ENCODE measurements around the gene KIRREL3.

DNA sequence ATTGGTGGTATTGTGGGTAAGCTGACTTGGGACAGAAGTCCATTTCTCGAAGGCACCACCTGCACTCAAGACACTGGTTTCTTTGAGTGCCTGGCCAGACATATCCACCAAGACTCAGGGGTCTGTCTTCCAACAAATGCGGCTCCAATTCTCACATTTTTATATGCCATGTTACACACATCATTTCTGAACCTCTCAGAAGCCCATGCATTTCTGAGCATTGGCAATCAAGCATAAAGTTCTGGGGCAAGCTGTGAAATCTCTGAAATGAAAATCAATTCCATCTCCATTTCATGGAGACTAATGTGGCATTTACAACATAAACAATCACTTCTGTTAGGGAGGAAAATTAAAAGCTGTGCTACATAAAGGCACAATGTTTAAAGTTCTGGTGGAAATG is 243.7 kb downstream of the KIRREL3 start:
- TF ChIP-seq, protein P1, sequence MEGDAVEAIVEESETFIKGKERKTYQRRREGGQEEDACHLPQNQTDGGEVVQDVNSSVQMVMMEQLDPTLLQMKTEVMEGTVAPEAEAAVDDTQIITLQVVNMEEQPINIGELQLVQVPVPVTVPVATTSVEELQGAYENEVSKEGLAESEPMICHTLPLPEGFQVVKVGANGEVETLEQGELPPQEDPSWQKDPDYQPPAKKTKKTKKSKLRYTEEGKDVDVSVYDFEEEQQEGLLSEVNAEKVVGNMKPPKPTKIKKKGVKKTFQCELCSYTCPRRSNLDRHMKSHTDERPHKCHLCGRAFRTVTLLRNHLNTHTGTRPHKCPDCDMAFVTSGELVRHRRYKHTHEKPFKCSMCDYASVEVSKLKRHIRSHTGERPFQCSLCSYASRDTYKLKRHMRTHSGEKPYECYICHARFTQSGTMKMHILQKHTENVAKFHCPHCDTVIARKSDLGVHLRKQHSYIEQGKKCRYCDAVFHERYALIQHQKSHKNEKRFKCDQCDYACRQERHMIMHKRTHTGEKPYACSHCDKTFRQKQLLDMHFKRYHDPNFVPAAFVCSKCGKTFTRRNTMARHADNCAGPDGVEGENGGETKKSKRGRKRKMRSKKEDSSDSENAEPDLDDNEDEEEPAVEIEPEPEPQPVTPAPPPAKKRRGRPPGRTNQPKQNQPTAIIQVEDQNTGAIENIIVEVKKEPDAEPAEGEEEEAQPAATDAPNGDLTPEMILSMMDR (conservative IDR thresholded peaks at IDR 0.05; ENCODE audit: low read depth, low read length): no peak
- TF ChIP-seq POLR2A (IDR thresholded peaks at IDR 0.05; ENCODE audit: low read depth, low read length) (no peak), RAD21 (IDR thresholded peaks at IDR 0.05; ENCODE audit: low read length) (no peak), BHLHE40 (IDR thresholded peaks at IDR 0.05; ENCODE audit: low read depth, low read length) (no peak), MAFK (IDR thresholded peaks at IDR 0.05; ENCODE audit: low read depth, low read length) (no peak), FOS (IDR thresholded peaks at IDR 0.05; ENCODE audit: low read depth, low read length) (no peak), MXI1 (IDR thresholded peaks at IDR 0.05; ENCODE audit: borderline replicate concordance, low read depth, low read length) (no peak), RFX5 (IDR thresholded peaks at IDR 0.05; ENCODE audit: low read depth, low read length) (no peak), MAZ (IDR thresholded peaks at IDR 0.05; ENCODE audit: borderline replicate concordance, low read depth, low read length) (no peak), CHD1 (IDR thresholded peaks at IDR 0.05; ENCODE audit: low read depth, low read length) (no peak), SMC3 (IDR thresholded peaks at IDR 0.05; ENCODE audit: low read depth, low read length) (no peak)
- TF ChIP-seq, protein P2, sequence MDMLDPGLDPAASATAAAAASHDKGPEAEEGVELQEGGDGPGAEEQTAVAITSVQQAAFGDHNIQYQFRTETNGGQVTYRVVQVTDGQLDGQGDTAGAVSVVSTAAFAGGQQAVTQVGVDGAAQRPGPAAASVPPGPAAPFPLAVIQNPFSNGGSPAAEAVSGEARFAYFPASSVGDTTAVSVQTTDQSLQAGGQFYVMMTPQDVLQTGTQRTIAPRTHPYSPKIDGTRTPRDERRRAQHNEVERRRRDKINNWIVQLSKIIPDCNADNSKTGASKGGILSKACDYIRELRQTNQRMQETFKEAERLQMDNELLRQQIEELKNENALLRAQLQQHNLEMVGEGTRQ (IDR thresholded peaks at IDR 0.05; ENCODE audit: low read depth, low read length): no peak

All from IMR-90 (cell line).